Epithelial cell of prostate (primary cell): Measurements from ENCODE around the gene ADGRG3.
"Not testable (repeated sequence)": the region's sequence is repeated elsewhere in the genome, so short reads cannot be mapped to it uniquely, and the experiment has no call there.

Source experiments
- DNase-seq: peaks from one replicate; pipeline ENCODE4 v3.0.0-alpha.2; 2011; ENCODE audit warnings: low read depth, low spot score
- H3K27ac ChIP-seq: fragments of 450-650 bp; 2 replicates; pipeline ENCODE4 v1.5.1; 2017; ENCODE audit warnings: mild to moderate bottlenecking

Gene ADGRG3

GRCh38 chr16:57704905-57705852 lies 37.1 kb downstream of the ADGRG3 start:
- no peak overlapping the region for H3K27ac ChIP-seq
- DNase-seq: no peak

- DNase-seq: no peak
- H3K27ac ChIP-seq: no peak overlapping the region
Observed at GRCh38 chr16:57706717-57707116, 38.6 kb downstream of the ADGRG3 start.

- DNase-seq: no peak
- H3K27ac ChIP-seq: no peak overlapping the region
Observed at GRCh38 chr16:57707331-57707730, 39.2 kb downstream of the ADGRG3 start.

- no peak overlapping the region for H3K27ac ChIP-seq
- DNase-seq: no peak
Observed at GRCh38 chr16:57708168-57708567, 40.1 kb downstream of the ADGRG3 start.

GRCh38 chr16:57709663-57710062 lies 41.6 kb downstream of the ADGRG3 start:
- DNase-seq: no peak
- H3K27ac ChIP-seq: no peak overlapping the region

GRCh38 chr16:57711346-57711745 lies 43.2 kb downstream of the ADGRG3 start:
- no peak overlapping the region for H3K27ac ChIP-seq
- no peak for DNase-seq

GRCh38 chr16:57711993-57712392 lies 43.9 kb downstream of the ADGRG3 start:
- DNase-seq: no peak
- H3K27ac ChIP-seq: no peak overlapping the region

- not testable (repeated sequence) for DNase-seq, H3K27ac ChIP-seq
Observed at GRCh38 chr16:57712569-57712968, 44.5 kb downstream of the ADGRG3 start.

- H3K27ac ChIP-seq: no peak overlapping the region
- DNase-seq: no peak
Observed at GRCh38 chr16:57713596-57713995, 45.5 kb downstream of the ADGRG3 start.

- DNase-seq: no peak
- H3K27ac ChIP-seq: no peak overlapping the region
Observed at GRCh38 chr16:57714047-57714446, 45.9 kb downstream of the ADGRG3 start.

GRCh38 chr16:57720142-57720575 lies 52.1 kb downstream of the ADGRG3 start:
- no peak overlapping the region for H3K27ac ChIP-seq
- DNase-seq: no peak

- no peak overlapping the region for H3K27ac ChIP-seq
- DNase-seq: no peak
Observed at GRCh38 chr16:57721356-57722209, 53.5 kb downstream of the ADGRG3 start.

GRCh38 chr16:57722210-57722499 lies 54.0 kb downstream of the ADGRG3 start:
- H3K27ac ChIP-seq: no peak overlapping the region
- DNase-seq: no peak

GRCh38 chr16:57722651-57723050 lies 54.5 kb downstream of the ADGRG3 start:
- no peak overlapping the region for H3K27ac ChIP-seq
- no peak for DNase-seq

- no peak for DNase-seq
- H3K27ac ChIP-seq: no peak overlapping the region
Observed at GRCh38 chr16:57723170-57723569, 55.1 kb downstream of the ADGRG3 start.

GRCh38 chr16:57724531-57724930 lies 56.4 kb downstream of the ADGRG3 start:
- no peak for DNase-seq
- H3K27ac ChIP-seq: no peak overlapping the region

- DNase-seq: no peak
- no peak overlapping the region for H3K27ac ChIP-seq
Observed at GRCh38 chr16:57725151-57725550, 57.0 kb downstream of the ADGRG3 start.

- no peak overlapping the region for H3K27ac ChIP-seq
- no peak for DNase-seq
Observed at GRCh38 chr16:57725554-57725953, 57.4 kb downstream of the ADGRG3 start.

GRCh38 chr16:57725976-57726375 lies 57.9 kb downstream of the ADGRG3 start:
- DNase-seq: no peak
- H3K27ac ChIP-seq: no peak overlapping the region

GRCh38 chr16:57726433-57726947 lies 58.4 kb downstream of the ADGRG3 start:
- no peak for DNase-seq
- no peak overlapping the region for H3K27ac ChIP-seq

- no peak for DNase-seq
Observed at GRCh38 chr16:57727610-57728009, 59.5 kb downstream of the ADGRG3 start.

More at GRCh38 chr16:57727610-57728009, 59.5 kb downstream of the ADGRG3 start:
- no peak overlapping the region for H3K27ac ChIP-seq
